UCSD-AML1 (cell line): ENCODE data around the gene FITM1.

Experiments used
- DNase-seq: peaks from one replicate; lab custom pipeline; 2025; ENCODE audit not compliant: unreplicated experiment; lab: John Stamatoyannopoulos, UW

FITM1 gene

DNA sequence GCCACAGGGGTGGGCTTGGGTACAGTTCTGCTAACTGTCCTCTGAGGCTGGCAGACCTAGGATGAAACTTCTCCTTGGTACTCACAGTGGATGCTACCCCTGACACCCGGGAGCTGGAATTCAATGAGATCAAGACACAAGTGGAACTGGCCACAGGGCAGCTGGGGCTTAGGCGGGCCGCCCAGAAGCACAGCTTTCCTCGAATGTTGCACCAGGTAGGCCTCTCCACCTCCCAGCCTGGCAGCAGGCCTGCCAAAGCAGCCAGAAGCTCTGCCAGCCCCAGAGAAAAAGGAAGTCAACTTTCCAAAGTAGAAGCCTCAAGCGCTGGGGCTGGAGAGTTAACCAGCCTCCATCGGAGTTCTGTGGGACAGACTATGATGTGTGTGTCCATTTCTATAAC lies 13.3 kb upstream of the FITM1 start:
- DNase-seq = no peak

DNA sequence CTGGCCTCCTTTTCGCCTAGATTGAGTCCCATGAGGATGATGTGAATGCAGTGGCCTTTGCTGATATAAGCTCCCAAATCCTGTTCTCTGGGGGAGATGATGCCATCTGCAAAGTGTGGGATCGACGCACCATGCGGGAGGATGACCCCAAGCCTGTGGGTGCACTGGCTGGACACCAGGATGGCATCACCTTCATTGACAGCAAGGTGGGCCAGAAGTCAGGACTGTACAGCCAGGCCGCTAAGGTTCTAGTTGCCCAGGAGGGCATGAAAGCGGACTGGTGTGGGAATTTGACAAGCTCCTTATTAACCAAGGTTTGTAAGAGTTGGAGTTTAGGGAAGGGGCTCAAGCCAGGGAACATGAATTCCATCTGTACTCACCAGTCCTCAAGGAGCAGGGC lies 10.8 kb upstream of the FITM1 start:
- no peak for DNase-seq

DNA sequence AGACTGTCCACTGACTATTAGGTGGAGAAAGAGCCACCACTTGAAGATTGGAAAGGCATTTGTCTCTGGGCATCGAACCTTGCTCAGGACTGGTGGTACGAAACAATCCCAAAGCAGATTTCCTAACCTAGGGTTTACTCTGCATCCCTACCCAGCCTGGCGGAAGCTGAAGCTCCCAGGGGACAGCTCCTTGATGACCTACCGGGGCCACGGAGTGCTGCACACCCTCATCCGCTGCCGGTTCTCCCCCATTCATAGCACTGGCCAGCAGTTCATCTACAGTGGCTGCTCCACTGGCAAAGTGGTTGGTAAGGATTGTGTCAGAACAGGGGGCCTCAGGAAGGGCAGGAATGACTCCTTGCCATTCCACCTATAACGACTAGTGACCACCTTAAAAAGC lies 9.2 kb upstream of the FITM1 start:
- DNase-seq = no peak

DNA sequence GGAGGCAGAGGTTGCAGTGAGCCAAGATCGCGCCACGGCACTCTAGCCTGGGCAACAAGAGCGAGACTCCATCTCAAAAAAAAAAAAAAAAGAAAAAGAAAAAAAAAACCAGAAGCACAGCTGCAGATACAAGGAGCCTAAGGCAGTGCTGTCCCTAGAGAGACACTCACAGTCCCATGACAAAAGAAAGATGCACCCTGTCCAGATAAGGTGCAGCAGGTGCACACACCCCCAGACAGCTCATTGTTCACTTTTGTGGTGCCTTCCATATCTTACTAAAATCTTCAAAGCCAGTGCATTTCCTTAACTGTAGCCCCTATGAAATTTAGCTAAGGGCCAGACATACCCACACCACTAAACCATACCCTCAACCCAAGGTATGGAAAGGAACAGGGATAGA lies 8.0 kb upstream of the FITM1 start:
- DNase-seq = no peak

DNA sequence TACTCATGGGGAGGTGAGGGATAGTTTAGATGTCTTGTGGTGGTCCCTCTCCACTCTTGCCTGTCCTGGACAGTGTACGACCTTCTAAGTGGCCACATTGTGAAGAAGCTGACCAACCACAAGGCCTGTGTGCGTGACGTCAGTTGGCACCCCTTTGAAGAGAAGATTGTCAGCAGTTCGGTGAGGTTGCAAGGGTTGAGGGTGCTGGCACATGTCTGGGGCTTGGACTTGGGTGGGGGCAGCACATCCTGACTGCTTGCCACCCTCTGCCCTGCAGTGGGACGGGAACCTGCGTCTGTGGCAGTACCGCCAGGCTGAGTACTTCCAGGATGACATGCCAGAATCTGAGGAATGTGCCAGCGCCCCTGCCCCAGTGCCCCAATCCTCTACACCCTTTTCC lies 7.6 kb upstream of the FITM1 start:
- DNase-seq = no peak

DNA sequence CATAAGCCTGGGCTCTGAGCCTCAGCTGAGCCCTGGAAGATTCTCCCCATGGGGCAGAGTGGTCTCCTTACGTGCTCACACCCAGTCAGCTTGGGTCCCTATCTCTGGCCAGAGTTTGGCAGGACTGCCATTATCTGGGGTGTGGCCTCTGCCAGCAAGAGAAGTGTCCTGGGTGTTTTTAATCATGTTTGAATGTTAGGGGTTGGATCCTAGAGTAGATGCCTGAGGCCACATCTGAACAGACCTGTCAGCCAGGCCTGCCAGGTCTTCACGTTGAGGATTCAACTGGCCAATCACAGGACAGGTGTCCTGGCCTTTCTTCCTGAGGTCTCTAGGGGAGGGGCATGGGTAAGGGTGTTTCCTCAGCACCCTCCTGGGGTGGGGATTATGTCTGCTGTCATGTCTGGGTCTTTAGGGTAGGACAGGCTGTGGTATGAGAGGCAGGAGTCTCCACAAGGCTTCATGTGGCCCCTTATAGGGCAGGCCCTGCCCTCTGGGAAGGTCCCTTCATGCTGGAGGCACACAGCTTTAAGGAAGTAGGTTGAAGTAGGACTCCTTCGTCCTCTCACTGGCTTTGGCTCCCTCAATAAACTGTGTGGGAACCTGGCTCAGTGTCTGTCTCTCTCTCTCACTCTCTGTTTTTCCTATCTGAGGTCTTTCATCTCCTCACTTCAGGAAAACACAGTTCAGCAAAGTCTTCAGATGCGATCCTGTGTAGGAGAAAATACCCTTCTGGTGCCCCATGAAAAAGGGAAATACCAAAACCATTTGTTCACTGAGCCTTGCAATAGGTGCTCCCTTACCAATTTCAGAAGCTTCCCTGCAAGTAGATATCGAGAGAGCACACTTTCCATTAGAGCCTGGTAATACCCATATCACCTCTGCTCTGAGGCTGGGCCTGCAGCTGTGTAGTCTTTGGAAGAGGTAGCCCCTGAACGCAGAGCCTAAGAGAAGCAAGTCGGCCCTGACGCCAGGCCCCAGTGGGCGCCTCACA lies 6.7 kb upstream of the FITM1 start:
- no peak for DNase-seq

DNA sequence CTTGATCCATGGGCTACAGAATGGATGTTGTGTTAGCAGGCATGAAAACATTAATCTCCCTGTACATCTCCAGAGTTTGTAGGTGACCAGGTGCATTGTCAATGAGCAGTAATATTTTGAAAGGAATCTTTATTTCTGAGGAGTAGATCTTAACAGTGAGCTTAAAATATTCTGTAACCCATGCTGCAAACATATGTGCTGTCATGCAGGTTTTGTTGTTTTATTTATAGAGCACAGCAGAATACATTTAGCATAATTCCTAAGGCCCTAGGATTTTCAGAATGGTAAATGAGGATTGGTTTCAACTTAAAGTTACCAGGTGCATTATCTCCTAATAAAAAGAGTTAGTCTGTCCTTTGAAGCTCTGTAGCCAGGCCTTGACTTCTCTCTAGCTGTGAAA lies 3.5 kb upstream of the FITM1 start:
- DNase-seq = no peak

DNA sequence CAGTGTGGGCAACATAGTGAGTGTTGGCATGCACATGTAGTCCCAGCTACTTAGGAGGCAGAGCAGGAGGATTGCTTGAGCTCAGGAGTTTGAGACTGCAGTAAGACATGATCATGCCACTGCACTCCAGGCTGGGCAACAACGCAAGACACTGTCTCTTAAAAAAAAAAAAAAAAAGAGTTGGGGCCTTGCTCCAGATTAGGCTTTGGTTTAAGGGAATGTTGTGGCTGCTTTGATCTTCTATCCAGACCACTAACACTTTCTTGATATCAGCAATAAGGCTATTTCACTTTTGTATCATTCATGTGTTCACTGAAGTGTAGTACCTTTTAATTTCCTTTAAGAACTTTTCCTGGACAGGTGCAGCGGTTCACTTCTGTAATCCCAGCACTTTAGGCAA lies 2.8 kb upstream of the FITM1 start:
- DNase-seq = no peak

DNA sequence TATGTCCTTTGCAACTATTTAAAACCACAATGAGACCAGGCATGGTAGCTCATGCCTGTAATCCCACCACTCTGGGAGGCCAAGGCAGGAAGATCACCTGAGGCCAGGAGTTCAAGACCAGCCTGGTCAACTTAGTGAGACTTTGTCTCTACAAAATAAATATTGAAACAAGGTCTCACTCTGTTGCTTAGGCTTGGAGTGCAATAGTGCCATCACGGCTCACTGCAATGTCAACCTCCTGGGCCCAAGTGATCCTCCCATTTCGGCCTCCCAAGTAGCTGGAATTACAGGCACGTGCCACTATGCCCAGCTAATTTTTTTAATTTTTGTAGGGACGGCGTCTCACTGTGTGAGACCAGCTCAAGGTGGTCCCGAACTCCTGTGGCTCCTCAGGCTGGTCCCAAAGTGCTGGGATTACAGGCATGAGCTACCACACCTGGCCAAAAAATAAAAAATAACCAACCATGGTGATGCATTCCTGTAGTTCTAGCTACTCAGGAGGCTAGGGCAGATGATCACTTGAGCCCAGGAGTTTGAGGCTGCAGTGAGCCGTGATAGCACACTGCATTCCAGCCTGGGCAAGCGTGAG lies 955 bp upstream of the FITM1 start:
- no peak for DNase-seq

DNA sequence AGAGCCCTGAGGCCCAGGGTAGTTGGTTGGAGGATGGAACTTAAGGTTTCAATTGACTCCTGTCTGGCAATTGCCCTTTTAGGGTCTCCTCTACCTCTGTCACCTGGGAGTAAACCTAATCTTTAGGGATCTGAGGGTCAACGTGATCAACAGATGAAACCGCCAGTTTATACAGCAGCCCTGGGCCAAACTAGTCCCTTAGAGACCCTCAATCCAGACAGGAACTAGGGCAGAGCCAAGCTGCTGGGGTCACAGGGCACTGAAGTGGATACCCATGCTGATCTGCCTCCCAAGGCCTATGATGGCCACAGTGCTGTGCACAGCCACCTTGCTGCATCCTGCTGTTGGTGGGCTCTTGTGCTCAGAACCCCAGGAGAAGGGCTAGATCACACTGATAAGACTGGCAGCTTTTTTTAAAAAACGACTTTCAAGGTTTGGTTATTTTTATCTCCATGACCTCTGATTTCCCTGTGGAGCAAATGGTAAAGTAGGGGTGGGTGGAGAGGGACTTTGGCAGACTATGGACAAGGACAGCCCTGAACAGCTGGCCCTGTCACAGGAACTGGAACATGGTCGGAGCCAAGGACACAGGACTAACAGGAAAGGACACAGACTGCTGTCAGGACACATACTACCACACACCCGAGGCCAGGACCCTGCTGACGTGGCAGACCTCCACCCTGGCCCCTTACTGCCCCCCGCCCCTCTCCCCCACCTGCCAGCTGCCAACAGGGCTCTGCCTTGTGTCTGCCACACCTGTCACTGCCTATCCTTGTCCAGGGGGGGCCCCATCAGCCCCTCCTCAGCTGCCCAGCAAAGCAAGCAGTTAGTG lies 474 bp downstream of the FITM1 start:
- DNase-seq = no peak

DNA sequence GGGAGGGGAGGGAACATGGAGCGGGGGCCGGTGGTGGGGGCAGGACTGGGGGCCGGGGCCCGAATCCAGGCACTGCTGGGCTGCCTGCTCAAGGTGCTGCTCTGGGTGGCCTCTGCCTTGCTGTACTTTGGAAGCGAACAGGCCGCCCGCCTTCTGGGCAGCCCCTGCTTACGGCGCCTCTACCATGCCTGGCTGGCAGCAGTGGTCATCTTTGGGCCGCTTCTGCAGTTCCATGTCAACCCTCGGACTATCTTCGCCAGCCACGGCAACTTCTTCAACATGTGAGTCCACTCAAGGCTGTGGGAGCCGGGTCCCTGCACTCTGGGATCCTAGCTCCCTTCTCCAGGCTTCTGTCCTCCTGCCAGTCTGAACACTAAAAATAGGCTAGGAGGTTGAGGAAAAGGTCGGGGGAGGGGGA lies 1.1 kb downstream of the FITM1 start:
- no peak for DNase-seq

DNA sequence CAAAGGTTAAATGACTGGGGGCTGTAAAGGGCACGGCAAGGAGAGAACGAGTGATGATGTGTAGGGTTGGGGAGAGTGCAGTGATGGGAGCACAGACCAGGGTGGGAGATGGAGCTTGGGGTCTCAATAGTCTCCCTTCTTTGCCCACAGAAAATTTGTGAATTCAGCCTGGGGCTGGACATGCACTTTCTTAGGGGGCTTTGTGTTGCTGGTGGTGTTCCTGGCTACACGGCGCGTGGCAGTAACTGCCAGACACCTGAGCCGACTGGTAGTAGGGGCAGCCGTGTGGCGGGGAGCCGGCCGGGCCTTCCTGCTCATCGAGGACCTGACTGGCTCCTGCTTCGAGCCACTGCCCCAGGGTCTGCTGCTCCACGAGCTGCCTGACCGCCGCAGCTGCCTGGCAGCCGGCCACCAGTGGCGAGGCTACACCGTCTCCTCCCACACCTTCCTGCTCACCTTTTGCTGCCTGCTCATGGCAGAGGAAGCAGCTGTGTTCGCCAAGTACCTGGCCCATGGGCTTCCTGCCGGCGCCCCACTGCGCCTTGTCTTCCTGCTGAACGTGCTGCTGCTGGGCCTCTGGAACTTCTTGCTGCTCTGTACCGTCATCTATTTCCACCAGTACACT lies 1.7 kb downstream of the FITM1 start:
- DNase-seq = no peak

DNA sequence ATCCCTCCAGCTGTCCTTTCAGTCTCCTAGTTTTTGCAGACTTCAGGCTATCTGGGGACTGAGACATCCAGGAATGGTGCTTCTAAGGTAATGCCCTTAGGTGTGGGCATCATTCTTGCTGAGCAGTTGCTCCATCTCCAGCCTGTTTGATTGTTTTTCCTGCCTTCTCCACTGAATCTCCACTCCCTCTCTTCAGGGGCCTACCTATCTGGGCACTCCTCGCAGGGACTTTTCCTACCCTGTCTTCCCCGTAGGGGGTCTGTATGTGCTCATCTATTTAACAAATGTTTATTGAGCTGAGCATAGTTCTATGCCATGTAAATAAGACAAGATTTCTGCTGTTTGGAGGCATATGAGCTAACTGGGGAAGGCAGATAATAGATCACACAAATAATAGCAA lies 2.5 kb downstream of the FITM1 start:
- DNase-seq = no peak

DNA sequence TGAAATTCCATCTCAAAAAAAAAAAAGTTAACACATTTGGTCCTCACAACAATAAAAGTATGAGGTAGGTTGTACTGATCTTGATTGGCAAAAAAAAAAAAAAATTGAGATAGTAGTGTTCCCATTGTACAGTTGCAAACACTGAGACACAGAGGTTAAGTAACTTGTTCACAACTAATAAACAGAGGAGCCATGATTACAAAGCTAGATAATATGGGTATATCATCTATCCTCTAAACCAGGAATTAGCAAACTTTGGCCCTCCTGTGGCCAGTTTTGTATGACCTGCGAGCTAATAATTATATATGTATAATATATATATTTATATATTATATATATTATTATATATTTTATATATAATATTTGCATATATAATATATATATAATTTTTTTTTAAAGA lies 3.3 kb downstream of the FITM1 start:
- DNase-seq = no peak

DNA sequence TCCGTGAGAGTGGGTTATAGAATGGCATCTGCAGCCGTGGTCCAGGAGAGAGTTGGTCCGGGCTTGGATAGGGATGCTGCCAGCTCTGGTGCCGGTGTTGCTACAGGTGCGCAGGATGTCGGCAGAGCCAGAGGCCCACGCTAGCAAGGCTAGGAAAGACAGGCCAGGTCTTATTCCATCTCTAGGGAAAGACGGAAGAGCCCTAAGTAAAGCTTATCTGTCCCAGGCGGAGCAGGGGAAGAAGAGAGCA lies 5.0 kb downstream of the FITM1 start:
- DNase-seq = no peak

DNA sequence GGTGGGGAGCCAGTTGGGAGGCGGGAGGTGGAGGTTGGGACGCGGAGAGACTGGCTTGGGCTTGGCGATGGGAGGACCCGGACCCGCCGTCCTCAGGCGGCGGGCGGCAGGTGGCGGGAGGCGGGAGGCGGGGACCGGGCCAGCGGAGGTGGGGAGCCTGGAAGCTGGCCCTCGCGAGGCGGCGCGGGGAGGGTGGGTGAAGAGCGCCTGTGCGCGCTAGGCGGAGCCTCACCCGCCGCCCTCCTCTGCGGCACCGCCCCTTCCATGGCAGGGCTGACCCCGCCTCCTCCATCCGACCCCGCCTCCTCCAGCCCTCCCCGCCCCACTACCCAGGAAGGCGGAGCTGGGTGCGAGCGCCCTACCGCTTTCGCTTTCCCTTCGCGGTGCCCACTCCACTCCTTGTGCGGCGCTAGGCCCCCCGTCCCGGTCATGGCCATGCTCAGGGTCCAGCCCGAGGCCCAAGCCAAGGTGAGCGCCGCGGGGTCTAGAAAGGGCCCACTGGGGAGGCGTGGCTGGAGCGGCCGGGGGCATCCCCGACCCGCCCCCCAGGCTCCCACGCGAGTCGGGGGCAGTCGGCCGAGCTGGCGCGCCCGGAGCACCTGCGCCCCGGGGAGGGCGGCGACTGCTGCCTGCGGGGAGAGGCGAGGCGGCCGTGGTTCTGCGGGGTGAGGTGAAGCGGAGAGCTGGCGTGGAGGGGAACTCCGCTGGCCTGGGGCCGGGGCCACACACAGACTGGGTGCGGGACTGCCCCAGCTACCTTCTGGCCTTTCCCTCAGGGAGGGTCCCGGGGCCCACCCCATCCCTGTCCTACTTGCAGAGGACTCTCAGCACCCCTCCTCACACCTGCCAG lies 5.6 kb downstream of the FITM1 start, which contains the start of gene PSME1:
Gene PSME1, plus strand, starts transcription at position 361 of the 850 bp plus-strand sequence. Its CDS starts 69 bp downstream, at position 430.
- DNase-seq = peak; percentile 94

DNA sequence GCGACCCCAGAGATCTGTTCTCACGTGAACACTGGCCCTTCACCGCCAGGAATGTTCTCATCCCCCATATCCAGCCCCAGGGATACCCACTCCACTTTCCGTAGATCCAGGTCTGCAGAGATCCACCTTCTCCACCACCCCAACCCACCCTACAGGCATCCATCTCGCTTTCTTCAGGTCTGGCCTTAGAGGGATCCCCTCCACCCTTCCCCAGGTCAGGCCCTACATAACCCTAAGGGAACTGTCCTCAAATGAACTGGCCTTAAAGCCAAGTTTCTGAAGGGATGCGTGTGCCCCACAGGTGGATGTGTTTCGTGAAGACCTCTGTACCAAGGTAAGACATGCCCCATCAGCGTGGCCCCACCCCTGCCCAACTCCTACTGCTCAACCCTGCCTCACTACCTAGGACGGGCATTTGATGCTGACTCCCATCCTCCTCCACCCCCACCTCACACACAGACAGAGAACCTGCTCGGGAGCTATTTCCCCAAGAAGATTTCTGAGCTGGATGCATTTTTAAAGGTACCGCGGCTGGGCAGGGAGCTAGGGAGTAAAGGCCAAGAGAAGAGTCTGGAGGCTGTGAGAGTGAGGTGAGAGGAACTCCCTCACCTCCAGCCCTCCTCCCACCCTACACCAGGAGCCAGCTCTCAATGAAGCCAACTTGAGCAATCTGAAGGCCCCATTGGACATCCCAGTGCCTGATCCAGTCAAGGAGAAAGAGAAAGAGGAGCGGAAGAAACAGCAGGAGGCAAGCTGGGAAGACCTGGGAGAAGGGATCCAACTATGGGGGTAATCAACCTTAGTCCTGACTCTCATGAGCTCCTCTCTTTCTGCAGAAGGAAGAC lies 6.4 kb downstream of the FITM1 start:
- no peak for DNase-seq

DNA sequence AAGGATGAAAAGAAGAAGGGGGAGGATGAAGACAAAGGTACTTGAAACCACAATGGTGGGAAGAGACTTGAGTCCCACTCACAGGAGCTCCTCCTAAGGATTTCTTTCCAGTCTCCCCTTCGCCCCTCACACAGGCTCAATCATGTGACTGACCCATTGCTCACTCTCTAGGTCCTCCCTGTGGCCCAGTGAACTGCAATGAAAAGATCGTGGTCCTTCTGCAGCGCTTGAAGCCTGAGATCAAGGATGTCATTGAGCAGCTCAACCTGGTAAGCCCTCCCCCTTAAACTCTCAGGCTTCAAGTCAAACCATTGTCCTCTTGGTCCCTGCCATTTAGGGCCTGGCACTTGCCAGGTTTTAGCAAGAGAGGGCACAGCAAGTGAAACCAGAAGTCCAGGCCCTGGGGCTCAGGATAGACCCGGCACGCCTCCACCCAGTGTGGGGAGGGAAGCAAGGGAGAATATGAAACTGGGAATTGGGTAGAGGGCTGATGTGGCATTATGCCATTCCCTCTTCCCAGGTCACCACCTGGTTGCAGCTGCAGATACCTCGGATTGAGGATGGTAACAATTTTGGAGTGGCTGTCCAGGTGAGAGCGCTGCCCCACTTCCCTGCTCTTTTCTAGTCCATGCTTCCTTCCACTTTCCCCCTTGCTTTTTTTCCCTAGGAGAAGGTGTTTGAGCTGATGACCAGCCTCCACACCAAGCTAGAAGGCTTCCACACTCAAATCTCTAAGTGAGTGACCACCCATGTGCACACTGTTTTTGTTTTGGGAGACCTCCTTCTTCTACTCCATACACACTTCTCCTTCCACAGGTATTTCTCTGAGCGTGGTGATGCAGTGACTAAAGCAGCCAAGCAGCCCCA lies 7.3 kb downstream of the FITM1 start:
- DNase-seq = no peak
